AG04449 (cell line): Measurements from ENCODE around the gene MITF.

Source experiments
- CTCF ChIA-PET: fragments of 350-600 bp; formaldehyde crosslinking; extraction: SDS; loops from one replicate; lab custom pipeline; 2021; ENCODE audit warnings: antibody characterized with exemption; lab: Yijun Ruan, JAX
- POLR2A ChIA-PET: fragments of 400-600, 350-600 bp; formaldehyde crosslinking; extraction: SDS; loops from one replicate; lab custom pipeline; 2020; ENCODE audit warnings: antibody characterized with exemption, inconsistent platforms; lab: Yijun Ruan, JAX
- DNase-seq: peaks from one replicate; pipeline ENCODE4 v3.0.0-alpha.2; 2010; ENCODE audit warnings: low read depth, low spot score
- H3K4me3 ChIP-seq: 2 replicates; pipeline ENCODE4 v1.5.1; 2011; ENCODE audit warnings: low read depth, mild to moderate bottlenecking, control low read depth, low read length
- TF ChIP-seq, protein P1 (sequence below): IDR thresholded peaks from one replicate; pipeline ENCODE4 v1.5.1; 2011; ENCODE audit warnings: mild to moderate bottlenecking, moderate library complexity, low read length, control low read depth, inconsistent platforms; ENCODE audit not compliant: insufficient read depth; ENCODE audit errors: missing control alignments

Gene MITF

DNA sequence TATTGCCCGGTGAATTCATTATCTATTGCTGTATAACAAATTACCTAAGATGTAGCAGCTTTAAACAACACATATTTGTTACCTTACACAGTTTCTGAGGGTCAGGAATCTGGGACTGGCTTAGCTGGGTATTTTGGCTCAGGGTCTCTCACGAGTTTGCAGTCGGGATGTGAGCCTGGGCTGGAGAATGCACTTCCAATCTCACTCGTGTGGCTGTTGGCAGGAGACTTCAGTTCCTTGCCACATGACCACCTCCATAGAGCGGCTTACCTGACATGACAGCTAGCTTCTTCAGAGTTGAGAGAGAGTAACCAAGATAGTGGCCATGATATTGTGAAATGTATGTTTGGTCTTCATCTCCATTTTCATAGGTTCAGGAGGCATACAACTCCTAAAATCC is 18.4 kb upstream of the MITF start:
- ChIA-PET POLR2A (no interaction called here), CTCF (interaction anchor here (1.3 kb wide), 1 partner anchor 74 kb away, joined by 3 read pairs; no protein-coding TSS in a partner anchor)
- TF ChIP-seq, protein P1, sequence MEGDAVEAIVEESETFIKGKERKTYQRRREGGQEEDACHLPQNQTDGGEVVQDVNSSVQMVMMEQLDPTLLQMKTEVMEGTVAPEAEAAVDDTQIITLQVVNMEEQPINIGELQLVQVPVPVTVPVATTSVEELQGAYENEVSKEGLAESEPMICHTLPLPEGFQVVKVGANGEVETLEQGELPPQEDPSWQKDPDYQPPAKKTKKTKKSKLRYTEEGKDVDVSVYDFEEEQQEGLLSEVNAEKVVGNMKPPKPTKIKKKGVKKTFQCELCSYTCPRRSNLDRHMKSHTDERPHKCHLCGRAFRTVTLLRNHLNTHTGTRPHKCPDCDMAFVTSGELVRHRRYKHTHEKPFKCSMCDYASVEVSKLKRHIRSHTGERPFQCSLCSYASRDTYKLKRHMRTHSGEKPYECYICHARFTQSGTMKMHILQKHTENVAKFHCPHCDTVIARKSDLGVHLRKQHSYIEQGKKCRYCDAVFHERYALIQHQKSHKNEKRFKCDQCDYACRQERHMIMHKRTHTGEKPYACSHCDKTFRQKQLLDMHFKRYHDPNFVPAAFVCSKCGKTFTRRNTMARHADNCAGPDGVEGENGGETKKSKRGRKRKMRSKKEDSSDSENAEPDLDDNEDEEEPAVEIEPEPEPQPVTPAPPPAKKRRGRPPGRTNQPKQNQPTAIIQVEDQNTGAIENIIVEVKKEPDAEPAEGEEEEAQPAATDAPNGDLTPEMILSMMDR, result no peak

DNA sequence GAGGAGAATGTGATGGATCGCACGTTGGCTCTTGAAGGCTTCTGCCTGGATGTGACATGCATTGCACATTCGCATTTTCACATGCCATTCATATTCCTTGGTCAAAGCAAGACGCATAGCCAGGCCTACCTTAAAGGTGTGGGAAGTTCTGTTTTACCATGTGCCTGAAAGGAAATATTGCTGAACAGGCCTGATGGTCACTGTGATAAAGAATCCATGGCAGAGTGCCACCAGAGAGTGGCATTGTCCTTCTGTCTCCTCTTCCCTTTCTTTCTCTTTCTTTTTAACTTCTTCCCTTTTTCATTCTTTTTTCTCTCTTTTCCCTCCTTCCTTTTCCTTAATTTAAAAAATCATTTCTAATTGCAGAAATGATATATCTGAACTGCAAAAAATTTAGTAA is 15.9 kb upstream of the MITF start:
- ChIA-PET POLR2A (no interaction called here), CTCF (no interaction called here)
- DNase-seq, result no peak
- H3K4me3 ChIP-seq, result no peak overlapping the region
- TF ChIP-seq, protein P1, result no peak

More for the DNA sequence above, 18.4 kb upstream of the MITF start:
- H3K4me3 ChIP-seq, result no peak overlapping the region
- DNase-seq, result no peak

DNA sequence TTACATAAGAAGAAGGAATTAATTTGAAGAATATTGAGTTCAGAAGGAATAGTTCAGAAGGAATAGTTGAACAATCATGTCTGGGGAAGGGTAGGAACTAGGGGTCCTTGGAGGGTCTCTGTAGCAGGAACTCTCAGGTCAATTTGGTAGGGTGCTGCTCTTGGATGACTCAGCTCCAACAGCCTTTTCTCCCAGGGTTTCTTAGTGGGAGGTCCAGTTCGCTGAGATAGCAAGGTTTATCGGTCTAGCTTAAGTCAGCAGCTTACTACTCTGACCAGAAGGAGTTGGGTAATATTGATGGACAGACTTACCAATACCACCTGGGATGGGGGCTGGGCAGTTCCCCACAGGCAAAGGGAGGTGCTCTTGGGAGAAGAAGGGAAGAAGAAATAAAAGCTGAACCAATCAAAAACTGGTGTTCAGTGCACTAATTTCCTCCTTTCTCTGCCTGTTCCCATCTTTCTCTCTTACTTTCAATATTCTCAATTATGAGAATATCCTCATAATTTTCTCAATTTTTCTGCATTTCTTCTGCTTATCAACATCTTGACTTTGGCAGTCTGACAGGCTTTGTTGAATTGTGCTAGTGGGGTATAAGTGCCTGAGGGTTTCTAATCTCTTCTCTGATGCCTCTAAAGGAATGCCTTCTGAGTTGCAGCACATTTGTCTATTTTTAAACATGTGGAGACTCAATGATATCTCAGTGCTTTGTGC is 14.4 kb upstream of the MITF start:
- H3K4me3 ChIP-seq, result no peak overlapping the region
- POLR2A ChIA-PET, result no interaction called here
- no peak for DNase-seq
- CTCF ChIA-PET, result interaction anchor here (1.1 kb wide), 1 partner anchor 68 kb away, joined by 3 read pairs; no protein-coding TSS in a partner anchor
- TF ChIP-seq, protein P1, result no peak

DNA sequence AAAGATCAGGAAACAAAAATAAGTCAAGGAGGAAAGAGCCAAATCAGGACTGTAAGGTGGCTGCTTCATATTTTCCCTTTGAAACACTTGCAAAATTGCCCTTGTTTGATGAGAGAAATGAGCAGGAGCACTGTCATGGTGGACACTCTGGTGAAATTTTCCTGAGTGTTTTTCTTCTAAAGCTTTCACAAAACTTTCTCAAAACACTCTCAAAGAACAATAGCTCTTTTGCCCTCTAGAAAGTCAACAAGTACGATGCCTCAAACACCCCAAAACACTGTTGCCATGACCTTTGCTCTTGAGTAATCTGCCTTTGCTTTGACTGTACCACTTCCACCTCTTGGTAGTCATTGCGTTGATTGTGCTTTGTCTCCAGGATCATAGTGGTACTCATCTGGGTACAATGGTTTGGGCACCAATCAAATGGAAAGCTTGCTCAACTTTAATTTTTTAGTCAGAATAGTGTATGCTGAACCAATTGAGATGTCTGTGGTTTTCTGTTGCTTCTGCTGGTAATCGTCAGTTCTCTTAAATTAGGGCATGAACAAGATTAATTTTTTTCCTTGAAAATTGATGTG is 13.2 kb upstream of the MITF start:
- H3K4me3 ChIP-seq, result no peak overlapping the region
- DNase-seq, result no peak
- ChIA-PET POLR2A (no interaction called here), CTCF (interaction anchor here (1.1 kb wide), 1 partner anchor 66 kb away, joined by 3 read pairs; no protein-coding TSS in a partner anchor)
- TF ChIP-seq, protein P1, result no peak

DNA sequence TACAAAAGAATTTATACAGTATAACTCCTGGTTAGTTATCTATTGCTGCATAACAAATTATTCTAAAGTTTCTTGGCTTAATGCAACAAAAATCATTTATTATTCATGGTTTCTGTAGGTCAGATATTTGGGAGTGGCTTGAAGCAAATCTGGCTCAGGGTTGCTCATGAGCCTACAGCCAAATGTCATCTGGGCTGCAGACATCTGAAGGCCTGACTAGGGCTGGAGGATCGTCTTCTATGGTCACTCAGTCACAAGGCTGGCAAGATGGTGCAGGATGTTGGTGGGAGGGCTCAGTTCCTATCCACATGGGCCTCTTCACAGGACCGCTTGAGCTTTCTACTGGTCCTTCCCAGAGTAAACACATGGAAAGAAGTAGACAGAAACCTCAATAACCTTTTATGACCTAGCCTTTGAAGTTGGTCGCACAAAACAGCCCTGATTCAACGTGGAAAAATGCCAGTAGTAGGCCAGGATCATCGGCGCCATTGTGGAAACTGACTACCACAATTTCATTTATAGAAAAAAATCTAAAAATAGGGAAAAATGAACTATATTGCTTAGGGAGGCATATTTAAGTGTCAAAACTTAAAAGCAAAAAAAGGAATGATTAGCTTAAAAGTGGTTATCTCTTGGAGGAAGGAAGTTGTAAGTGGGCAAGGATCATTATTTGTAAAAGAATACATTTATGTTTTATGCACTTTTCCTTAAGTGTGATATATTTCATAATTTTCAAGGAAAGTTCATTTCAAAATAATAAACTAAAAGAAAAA is 9.9 kb upstream of the MITF start:
- POLR2A ChIA-PET, result no interaction called here
- H3K4me3 ChIP-seq, result no peak overlapping the region
- DNase-seq, result no peak
- CTCF ChIA-PET, result no interaction called here
- TF ChIP-seq, protein P1, result no peak

DNA sequence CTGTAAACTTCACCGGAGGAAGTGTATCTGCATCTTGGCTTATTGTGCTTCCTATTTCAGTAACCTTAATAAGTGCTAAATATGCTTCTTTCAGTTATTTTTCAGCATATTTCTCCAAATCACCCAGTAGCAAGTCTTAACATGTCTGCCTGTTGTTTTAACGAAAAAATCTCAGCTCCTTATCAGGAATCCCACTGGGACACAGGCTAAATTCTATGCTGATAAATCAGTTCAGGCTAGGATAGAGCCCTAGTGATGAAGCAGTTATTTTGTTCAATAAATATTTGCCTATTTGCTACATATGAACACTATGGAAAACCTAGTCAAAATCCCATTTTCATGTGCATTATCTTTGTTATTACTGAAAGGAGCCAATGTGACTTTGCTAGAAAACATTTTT is 8.2 kb upstream of the MITF start:
- DNase-seq, result no peak
- TF ChIP-seq, protein P1, result no peak
- no peak overlapping the region for H3K4me3 ChIP-seq
- CTCF ChIA-PET, result interaction anchor here (0.6 kb wide), 1 partner anchor 668 kb away, joined by 3 read pairs; no protein-coding TSS in a partner anchor
- POLR2A ChIA-PET, result no interaction called here
